Osteocyte (in vitro differentiated cells): ENCODE measurements around the gene FAM89A. TPM values are rescaled to one million over a fixed set of nuclear protein-coding genes. Genes with fewer than 3 reads are reported as not detected.

Experiments used
- DNase-seq: peaks from one replicate; pipeline ENCODE4 v3.0.0; 2021; ENCODE audit warnings: mixed read lengths; ENCODE audit not compliant: unreplicated experiment; ENCODE audit errors: extremely low spot score
- H3K27ac Mint-ChIP-seq: one replicate; pipeline ENCODE4 v1.8.0; 2021; ENCODE audit warnings: mild to moderate bottlenecking, mixed read lengths; ENCODE audit not compliant: unreplicated experiment
- H3K27me3 Mint-ChIP-seq: one replicate; pipeline ENCODE4 v1.8.0; 2021; ENCODE audit warnings: mixed read lengths; ENCODE audit not compliant: unreplicated experiment
- H3K36me3 Mint-ChIP-seq: one replicate; pipeline ENCODE4 v1.8.0; 2021; ENCODE audit warnings: mixed read lengths; ENCODE audit not compliant: unreplicated experiment
- H3K4me1 Mint-ChIP-seq: one replicate; pipeline ENCODE4 v1.8.0; 2021; ENCODE audit warnings: mixed read lengths; ENCODE audit not compliant: unreplicated experiment
- H3K4me3 Mint-ChIP-seq: one replicate; pipeline ENCODE4 v1.8.0; 2021; ENCODE audit warnings: mild to moderate bottlenecking, moderate library complexity, mixed read lengths; ENCODE audit not compliant: unreplicated experiment
- H3K9me3 Mint-ChIP-seq: one replicate; pipeline ENCODE4 v1.8.0; 2021; ENCODE audit warnings: mixed read lengths; ENCODE audit not compliant: unreplicated experiment
- CTCF ChIP-seq: fragments of 200-600 bp; sonication (generic); IDR thresholded peaks from 2 replicates; pipeline ENCODE4 v1.5.0; 2021; ENCODE audit warnings: antibody characterized with exemption, mild to moderate bottlenecking, moderate library complexity
- total RNA-seq: library from RNA; stranded (reverse); gene quantifications from 2 replicates; pipeline ENCODE4 v1.2.1, GENCODE V29; 2021

The FAM89A gene
- total RNA-seq, 1 donor from 2014 or later: 14.8 TPM

GRCh38 chr1:230979389-230979716, 60.7 kb downstream of the FAM89A start:
- Mint-ChIP-seq H3K27ac (peak overlapping the region; percentile 92), H3K27me3 (no peaks in the 10 kb centered on the region), H3K4me3 (peak overlapping the region; percentile 98), H3K36me3 (no peaks in the 10 kb centered on the region), H3K9me3 (no peaks in the 10 kb centered on the region), H3K4me1 (peaks cover 22% of the 10 kb centered on the region)
- no peak for DNase-seq
- TF ChIP-seq CTCF: no peak

- Mint-ChIP-seq H3K27me3 (no peaks in the 10 kb centered on the region), H3K36me3 (no peaks in the 10 kb centered on the region), H3K9me3 (no peaks in the 10 kb centered on the region), H3K4me1 (peaks cover 22% of the 10 kb centered on the region), H3K4me3 (peak within 1 kb of the TSS; percentile 98), H3K27ac (peak within 1 kb of the TSS; percentile 92)
- TF ChIP-seq CTCF: peak; percentile 56
- peak; percentile 99 for DNase-seq
Observed at GRCh38 chr1:230978491-230979388, 61.3 kb downstream of the FAM89A start, which contains the start of the genes ARV1 and TTC13. Gene ARV1 (plus strand): TSS chr1:230979094. CDS start chr1:230979106, 12 bp downstream. Gene TTC13 (minus strand): TSS chr1:230978861. CDS start chr1:230978830, 31 bp downstream.

DNA sequence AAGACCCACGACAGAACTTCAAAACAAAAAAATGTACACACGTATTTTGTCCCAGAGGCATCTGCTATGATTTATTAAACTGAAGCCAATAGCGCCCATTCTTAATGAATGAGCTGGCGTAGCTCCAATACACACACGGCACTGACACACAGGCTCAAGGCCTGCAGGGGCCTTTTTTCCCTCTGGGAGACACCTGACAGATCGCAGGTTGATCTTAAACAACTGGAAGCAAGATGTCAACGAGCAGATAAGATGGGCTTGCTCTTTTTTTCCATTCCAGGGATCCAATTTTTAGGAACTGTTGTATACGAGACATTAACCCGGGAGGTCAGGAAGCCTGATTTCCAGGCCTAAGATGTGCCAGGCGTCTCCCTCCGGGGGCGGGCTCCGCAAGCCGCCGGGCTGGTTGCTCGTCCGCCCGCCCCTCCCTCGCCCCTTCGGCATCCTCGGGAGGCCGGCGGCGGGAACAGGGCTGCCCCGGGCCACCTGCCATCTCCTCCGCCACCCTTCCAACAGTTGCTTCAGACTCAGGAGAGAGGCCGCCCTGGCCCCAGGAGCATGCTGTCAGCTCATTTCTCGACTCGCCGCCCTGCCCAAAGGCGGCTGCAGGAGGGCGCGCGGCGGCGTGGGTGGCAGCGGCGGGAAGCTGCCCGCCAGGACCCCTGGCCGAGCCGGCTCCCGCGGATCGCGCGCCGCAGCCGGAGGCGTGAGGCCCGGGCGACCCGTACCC, 62.1 kb downstream of the FAM89A start:
- peaks cover 22% of the 10 kb centered on the region for H3K4me1 Mint-ChIP-seq
- TF ChIP-seq CTCF: no peak
- H3K27me3 Mint-ChIP-seq: no peaks in the 10 kb centered on the region
- peak overlapping the region; percentile 15 for H3K27ac Mint-ChIP-seq
- H3K4me3 Mint-ChIP-seq: peak overlapping the region; percentile 80
- peaks cover 2% of the 10 kb centered on the region for H3K36me3 Mint-ChIP-seq
- DNase-seq: no peak
- no peaks in the 10 kb centered on the region for H3K9me3 Mint-ChIP-seq

GRCh38 chr1:230976825-230977747, 63.0 kb downstream of the FAM89A start:
- H3K27ac Mint-ChIP-seq: peak overlapping the region; percentile 15
- H3K4me1 Mint-ChIP-seq: peaks cover 25% of the 10 kb centered on the region

More at GRCh38 chr1:230976825-230977747, 63.0 kb downstream of the FAM89A start:
- DNase-seq: no peak
- H3K4me3 Mint-ChIP-seq: peak overlapping the region; percentile 80
- H3K9me3 Mint-ChIP-seq: no peaks in the 10 kb centered on the region
- no peak for TF ChIP-seq CTCF
- H3K36me3 Mint-ChIP-seq: peaks cover 7% of the 10 kb centered on the region
- no peaks in the 10 kb centered on the region for H3K27me3 Mint-ChIP-seq
